BJ (cell line): ENCODE results near the gene ADAM33. TPM values are rescaled to one million over a fixed set of nuclear protein-coding genes. Genes with fewer than 3 reads are reported as not detected.

ENCODE experiments used
- CTCF ChIA-PET: fragments of 350-600 bp; formaldehyde crosslinking; extraction: SDS; loops from one replicate; lab custom pipeline; 2021; ENCODE audit warnings: antibody characterized with exemption, inconsistent platforms; lab: Yijun Ruan, JAX
- POLR2A ChIA-PET: fragments of 300-600 bp; sonication (Branson Sonifier 250); formaldehyde crosslinking; extraction: SDS; loops from one replicate; lab custom pipeline; 2021; ENCODE audit warnings: antibody characterized with exemption; lab: Charles Lee
- DNase-seq: peaks from one replicate; pipeline ENCODE4 v3.0.0-alpha.2; 2011; ENCODE audit warnings: low read depth
- H3K27me3 ChIP-seq: 2 replicates; pipeline ENCODE4 v1.6.0; 2011; ENCODE audit warnings: low read length; ENCODE audit not compliant: control insufficient read depth, insufficient read depth
- H3K36me3 ChIP-seq: 2 replicates; pipeline ENCODE4 v1.5.1; 2011; ENCODE audit warnings: low read length; ENCODE audit not compliant: control insufficient read depth, insufficient read depth
- H3K4me3 ChIP-seq: 2 replicates; pipeline ENCODE4 v1.5.1; 2011; ENCODE audit warnings: low read depth, mild to moderate bottlenecking, control low read depth, low read length
- polyA plus RNA-seq: library from polyadenylated mRNA; depleted of rRNA; stranded (reverse); fragments of >200 nt; gene quantifications from 2 replicates; pipeline ENCODE4 v1.2.3, GENCODE V29; 2011
- TF ChIP-seq, protein P1 (sequence below): IDR thresholded peaks from 2 replicates; pipeline ENCODE4 v1.5.1; 2011; ENCODE audit warnings: low read depth, mild to moderate bottlenecking, control low read depth, inconsistent platforms, low read length, moderate library complexity; ENCODE audit not compliant: insufficient read depth

ADAM33 gene
- polyA plus RNA-seq, 1 experiment, result 82.6 TPM

DNA sequence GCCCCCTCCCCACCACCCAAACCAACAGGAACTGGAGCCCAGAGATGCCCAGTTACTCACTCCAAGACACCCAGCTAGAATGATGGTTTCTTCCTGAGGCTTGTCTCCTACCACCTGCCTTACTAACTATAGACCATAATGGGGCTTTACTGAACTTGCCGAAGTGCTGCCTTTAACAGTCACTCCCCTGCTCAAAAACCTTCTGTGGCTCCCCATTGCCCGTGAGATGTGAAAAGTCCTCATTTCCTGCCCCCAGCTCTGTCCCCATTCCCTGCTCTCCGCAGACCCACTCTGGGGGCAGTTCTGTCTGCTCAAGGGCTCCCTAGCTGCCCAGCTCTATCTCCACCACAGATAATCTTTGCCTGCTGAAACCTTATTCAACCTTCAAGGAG is 25.7 kb upstream of the ADAM33 start:
- TF ChIP-seq, protein P1, sequence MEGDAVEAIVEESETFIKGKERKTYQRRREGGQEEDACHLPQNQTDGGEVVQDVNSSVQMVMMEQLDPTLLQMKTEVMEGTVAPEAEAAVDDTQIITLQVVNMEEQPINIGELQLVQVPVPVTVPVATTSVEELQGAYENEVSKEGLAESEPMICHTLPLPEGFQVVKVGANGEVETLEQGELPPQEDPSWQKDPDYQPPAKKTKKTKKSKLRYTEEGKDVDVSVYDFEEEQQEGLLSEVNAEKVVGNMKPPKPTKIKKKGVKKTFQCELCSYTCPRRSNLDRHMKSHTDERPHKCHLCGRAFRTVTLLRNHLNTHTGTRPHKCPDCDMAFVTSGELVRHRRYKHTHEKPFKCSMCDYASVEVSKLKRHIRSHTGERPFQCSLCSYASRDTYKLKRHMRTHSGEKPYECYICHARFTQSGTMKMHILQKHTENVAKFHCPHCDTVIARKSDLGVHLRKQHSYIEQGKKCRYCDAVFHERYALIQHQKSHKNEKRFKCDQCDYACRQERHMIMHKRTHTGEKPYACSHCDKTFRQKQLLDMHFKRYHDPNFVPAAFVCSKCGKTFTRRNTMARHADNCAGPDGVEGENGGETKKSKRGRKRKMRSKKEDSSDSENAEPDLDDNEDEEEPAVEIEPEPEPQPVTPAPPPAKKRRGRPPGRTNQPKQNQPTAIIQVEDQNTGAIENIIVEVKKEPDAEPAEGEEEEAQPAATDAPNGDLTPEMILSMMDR, result no peak
- DNase-seq, result no peak
- H3K36me3 ChIP-seq, result no peaks in the 10 kb centered on the region
- ChIA-PET POLR2A (interaction anchor here (0.8 kb wide), 1 partner anchor 28 kb away, joined by 13 read pairs; no protein-coding TSS in a partner anchor), CTCF (interaction anchor here (0.7 to 7.6 kb wide), 11 partner anchors 9 to 144 kb away, joined by 3 to 75 read pairs (median 8); partner anchors contain the start of gene CENPB)
- no peaks in the 10 kb centered on the region; the same call in 1 of the 2 replicates for H3K27me3 ChIP-seq
- H3K4me3 ChIP-seq, result no peak overlapping the region

DNA sequence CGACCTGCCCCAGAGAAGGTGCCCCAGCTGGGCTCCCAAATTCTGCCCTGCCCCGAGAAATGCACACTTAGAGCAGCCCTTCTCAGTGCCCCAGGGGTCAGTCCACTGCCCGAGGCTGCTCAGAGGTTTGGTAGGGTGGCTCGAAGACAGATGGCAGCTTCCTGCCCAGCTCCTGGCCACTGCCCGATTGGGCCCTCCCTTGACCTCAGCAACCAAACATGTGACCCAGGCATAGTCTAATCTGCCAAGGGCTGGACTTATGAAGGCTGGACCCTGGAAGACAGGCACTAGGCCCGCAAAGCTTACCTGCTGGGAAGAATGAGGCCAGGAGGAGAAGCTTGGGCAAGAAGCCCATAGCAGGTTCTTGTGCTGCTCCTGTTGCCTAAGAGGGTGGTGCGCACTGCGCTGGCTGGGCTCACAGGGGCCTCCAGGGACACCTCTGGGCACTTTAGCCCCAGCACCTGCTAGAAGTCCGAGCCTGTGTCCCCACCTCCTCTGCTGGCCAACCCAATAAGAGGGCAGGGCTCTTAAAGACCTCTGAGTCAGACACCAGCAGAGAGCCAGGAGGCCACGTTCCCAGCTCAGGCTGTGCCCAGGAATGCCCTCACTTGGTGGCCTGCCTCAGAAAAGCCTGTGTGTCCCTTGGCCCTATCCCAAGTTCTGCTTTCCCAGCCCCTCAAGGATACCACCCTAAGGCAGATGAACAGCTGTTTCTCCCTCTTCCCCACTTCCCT is 25.1 kb upstream of the ADAM33 start:
- Histone ChIP-seq H3K27me3 (no peaks in the 10 kb centered on the region; the same call in 1 of the 2 replicates), H3K4me3 (no peak overlapping the region), H3K36me3 (no peaks in the 10 kb centered on the region)
- ChIA-PET CTCF (interaction anchor here (0.7 to 7.6 kb wide), 10 partner anchors 8 to 143 kb away, joined by 3 to 75 read pairs (median 10); partner anchors contain the start of gene CENPB), POLR2A (no interaction called here)
- no peak for DNase-seq
- TF ChIP-seq, protein P1, result no peak

DNA sequence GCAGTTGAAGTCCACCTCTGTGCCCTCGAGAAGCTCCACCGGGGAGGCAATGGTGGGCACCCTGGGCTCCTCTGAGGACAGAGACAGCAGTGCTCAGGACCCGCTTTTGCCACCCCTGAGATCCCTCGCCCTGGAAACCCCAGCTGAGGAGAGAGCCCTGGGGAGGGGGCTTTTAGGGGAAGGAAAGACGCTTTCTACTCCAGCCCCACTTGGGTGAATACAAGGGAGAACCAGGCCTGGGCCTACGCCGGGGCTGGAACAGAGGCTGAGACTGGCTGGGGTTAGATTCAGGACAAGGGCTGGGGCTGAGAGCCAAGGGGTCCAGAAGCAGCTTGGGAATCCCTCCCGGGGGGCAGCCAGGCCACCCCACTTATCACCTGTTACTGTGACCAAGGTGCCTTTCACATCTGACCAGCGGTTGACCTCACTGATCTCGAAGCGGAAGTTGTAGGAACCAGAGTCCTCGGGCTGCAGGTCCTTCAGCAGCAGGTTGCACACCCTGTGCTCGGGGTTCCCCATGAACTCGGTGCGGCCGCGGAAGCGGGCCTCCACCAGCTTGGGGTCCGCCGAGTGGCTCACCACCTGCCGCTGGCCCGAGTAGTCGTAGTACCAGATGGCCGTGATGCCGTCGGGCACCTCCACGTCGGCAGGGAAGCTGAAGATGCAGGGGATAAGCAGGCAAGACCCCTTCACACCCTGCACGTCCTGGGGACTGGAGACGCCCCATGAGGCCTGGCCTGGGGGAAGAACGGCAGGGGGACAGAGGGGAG is 24.3 kb upstream of the ADAM33 start:
- ChIA-PET POLR2A (no interaction called here), CTCF (interaction anchor here (1.2 to 7.6 kb wide), 7 partner anchors 10 to 118 kb away, joined by 3 to 75 read pairs (median 14); partner anchors contain the start of gene CENPB)
- H3K27me3 ChIP-seq, result no peaks in the 10 kb centered on the region; the same call in 1 of the 2 replicates
- no peak overlapping the region for H3K4me3 ChIP-seq
- no peak for DNase-seq
- no peaks in the 10 kb centered on the region for H3K36me3 ChIP-seq
- TF ChIP-seq, protein P1, result no peak

DNA sequence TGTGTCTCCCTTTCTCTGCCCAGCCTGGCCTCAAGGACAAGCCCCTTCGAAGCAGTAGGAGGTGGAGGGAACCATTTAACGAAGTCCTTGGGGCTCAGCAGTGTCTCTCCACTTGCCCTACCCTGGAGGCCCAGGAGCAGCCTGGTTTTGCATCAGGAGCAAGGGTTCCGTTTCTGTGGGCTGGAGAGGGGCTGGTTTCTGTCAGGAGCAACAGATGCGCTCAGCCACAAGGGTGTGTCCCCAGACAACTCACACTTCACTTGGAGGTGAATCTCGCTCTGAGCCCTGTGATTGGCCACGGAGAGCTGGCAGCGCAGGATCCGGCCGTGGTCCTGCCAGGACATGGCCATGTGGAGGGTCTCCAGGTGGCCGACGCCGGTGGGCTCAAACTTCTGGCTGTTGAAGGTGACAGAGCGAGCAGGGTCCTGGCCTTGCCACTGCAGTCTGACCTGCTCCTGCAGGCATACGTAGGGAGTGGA is 23.7 kb upstream of the ADAM33 start:
- POLR2A ChIA-PET, result no interaction called here

More for the DNA sequence above, 23.7 kb upstream of the ADAM33 start:
- no peak overlapping the region for H3K4me3 ChIP-seq
- no peaks in the 10 kb centered on the region; the same call in 1 of the 2 replicates for H3K27me3 ChIP-seq
- no peak for DNase-seq
- TF ChIP-seq, protein P1, result no peak
- no peaks in the 10 kb centered on the region for H3K36me3 ChIP-seq
- CTCF ChIA-PET, result interaction anchor here (2.9 to 7.6 kb wide), 2 partner anchors 9 to 27 kb away, joined by 14 to 75 read pairs; no protein-coding TSS in a partner anchor
